ENCODE measurements around the gene TNFRSF1B.
A peak's percentile ranks its signal among the peaks of the same experiment; 100 is the strongest.
"Not testable (repeated sequence)": the region's sequence is repeated elsewhere in the genome, so short reads cannot be mapped to it uniquely, and the experiment has no call there.

The TNFRSF1B gene

GRCh38 chr1:12194666-12195216, 27.9 kb downstream of the TNFRSF1B start:
- no peak for DNase-seq

GRCh38 chr1:12195416-12195815, 28.6 kb downstream of the TNFRSF1B start:
- DNase-seq = no peak

- DNase-seq = no peak
These were observed 30.1 kb downstream of the TNFRSF1B start for GRCh38 chr1:12196641-12197482.

- DNase-seq = no peak
These were observed 30.7 kb downstream of the TNFRSF1B start for GRCh38 chr1:12197483-12197880.

GRCh38 chr1:12200208-12200607, 33.4 kb downstream of the TNFRSF1B start:
- DNase-seq = no peak

DNA sequence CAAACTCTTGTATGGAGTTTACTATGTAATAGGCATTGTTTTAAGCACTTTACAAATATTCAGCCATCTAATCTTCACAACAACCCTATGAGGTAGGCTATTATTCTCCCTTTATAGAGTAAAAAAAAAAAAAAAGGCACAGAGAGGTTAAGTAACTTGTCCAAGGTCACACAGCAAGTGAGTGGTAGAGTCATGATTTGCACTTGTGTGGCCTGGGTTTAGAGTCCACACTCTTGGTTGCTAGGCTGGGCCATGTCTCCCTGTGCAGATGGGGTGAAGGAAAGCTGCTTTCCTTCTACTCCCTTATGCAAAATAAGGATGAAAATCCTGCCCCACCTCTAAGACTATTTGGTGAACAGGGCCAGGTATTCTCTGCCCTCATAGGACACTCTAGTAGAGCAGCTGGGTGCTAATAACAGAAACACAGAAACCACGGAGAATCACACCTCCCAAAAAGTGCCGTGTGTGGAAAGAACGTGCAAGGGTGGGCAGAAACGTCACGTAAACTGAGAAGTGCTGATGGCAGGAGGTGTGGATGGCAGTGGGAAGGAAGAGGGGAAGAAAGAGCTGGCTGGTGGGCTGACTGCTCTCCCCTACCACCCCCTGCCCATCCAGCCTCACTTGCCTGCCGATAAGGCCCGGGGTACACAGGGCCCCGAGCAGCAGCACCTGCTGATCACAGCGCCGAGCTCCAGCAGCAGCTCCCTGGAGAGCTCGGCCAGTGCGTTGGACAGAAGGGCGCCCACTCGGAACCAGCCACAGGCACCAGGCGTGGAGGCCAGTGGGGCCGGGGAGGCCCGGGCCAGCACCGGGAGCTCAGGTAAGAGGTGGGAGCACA, 34.8 kb downstream of the TNFRSF1B start:
- DNase-seq = no peak

- no peak for DNase-seq
These were observed 35.4 kb downstream of the TNFRSF1B start for GRCh38 chr1:12202190-12202497.

DNA sequence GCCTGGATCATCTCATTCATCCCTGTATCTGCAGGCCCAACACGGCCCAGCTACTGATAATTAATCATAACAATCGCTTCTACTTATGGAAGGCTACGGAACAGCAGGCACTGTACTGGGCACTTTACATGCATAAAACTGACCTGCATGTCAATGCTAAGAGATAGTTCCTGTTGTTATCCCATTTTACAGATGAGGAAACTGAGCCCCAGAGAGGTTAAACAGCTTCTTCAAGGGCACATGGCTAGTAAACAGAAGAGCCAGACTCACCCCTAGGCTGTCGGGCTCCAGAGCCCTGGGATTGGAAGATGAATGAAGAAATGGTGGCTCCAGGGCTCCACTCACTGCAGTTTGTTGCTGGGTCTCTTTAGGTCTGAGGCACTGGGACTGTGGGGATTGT, 35.8 kb downstream of the TNFRSF1B start:
- no peak for DNase-seq

- no peak for DNase-seq
These were observed 36.6 kb downstream of the TNFRSF1B start for GRCh38 chr1:12203216-12204007.

DNA sequence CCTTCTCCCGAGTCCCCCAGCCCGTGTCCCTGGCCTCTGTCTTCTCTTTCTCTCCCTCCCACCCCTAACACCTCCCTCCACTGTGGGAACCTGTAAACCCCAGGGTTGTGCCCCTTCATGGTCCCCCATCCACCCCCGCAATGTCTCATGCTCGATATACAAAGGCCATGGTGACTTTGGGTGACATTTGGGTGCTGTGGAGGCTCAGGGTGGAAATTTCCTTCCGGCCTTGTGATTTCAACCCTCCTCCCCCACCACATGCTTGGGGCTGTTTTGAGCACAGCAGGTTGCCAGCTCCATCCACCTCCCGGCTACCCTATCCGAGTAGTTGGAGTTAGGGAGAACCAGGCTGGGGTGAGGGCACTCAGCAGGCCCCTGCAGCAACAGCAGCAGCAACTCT, 37.3 kb downstream of the TNFRSF1B start:
- DNase-seq = no peak

GRCh38 chr1:12204754-12205658, 38.2 kb downstream of the TNFRSF1B start:
- no peak for DNase-seq

GRCh38 chr1:12206238-12206637, 39.4 kb downstream of the TNFRSF1B start:
- no peak for DNase-seq

GRCh38 chr1:12206792-12207424, 40.1 kb downstream of the TNFRSF1B start:
- DNase-seq = no peak

GRCh38 chr1:12208271-12208670, 41.5 kb downstream of the TNFRSF1B start:
- DNase-seq = no peak

DNA sequence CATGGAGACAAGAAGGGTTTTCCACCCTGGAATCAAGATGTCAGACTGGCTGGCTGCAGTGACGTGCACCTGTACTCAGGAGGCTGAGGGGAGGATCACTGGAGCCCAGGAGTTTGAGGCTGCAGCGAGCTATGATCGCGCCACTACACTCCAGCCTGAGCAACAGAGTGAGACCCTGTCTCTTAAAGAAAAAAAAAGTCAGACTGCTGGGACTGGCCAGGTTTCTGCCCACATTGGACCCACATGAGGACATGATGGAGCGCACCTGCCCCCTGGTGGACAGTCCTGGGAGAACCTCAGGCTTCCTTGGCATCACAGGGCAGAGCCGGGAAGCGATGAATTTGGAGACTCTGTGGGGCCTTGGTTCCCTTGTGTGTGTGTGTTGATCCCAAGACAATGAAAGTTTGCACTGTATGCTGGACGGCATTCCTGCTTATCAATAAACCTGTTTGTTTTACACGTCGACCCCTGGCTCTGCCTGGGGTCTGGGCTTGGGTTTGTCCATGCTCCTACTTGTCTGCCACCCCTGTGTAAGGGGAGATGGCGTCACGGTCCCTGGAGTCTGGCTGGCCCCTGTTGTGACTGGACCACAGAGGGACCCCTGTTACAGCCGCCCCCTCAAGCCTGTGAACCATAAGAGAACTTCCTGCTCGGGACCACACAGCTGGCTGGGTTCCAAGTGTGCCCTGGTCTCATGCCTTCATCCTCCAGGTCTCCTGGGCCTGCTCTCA, 42.1 kb downstream of the TNFRSF1B start:
- peak; percentile 6 for DNase-seq

GRCh38 chr1:12209495-12209832, 42.7 kb downstream of the TNFRSF1B start:
- no peak for DNase-seq

GRCh38 chr1:12215118-12215961, 48.5 kb downstream of the TNFRSF1B start:
- no peak for DNase-seq

- DNase-seq = no peak
These were observed 53.0 kb downstream of the TNFRSF1B start for GRCh38 chr1:12219800-12220199.

DNA sequence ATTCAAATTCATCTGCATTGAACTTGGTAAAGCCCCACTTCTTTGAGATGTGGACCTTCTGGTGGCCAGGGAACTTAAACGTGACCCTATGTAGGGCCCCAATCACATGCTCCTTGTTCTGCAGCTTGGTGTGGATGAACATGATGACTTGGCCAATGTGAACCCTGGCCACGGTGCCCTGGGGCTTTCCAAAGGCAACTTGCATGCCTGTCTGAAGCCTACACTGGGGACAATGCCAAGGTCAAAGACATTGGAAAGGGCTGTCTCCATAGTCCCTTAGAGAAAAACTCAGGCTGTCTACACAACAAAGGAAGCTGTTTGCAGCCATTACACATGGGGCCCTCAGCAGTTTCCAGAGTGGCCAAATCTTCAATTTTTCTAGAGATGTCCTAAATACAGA, 54.1 kb downstream of the TNFRSF1B start:
- no peak for DNase-seq

DNA sequence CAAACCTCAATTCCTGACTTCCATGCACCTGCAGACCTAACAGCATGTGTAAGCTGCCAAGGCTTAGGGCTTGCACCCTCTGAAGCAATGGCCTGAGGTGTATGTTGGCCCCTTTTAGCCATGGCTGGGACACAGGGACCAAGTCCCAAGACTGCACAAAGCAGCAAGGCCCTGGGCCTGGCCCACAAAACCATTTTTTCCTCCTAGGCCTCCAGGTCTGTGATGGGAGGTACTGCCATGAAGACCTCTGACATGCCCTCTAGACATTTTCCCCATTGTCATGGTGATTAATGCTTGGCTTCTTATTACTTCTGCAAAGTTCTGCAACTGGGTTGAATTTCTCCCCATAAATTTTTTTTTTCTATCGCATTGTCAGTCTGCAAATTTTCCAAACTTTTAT, 55.9 kb downstream of the TNFRSF1B start:
- DNase-seq = not testable (repeated sequence)

Measured in NCI-H526 treated with DMSO at 0.1 percent for 48 hours (cell line).